Endodermal cell (in vitro differentiated cells): ENCODE results near the gene FCRL6. TPM values are rescaled to one million over a fixed set of nuclear protein-coding genes. Genes with fewer than 3 reads are reported as not detected.

ENCODE experiments used
- DNase-seq: peaks from one replicate; pipeline ENCODE4 v3.0.0-alpha.2; 2017
- H3K27ac ChIP-seq: 2 replicates; pipeline ENCODE4 v1.5.1; 2013; ENCODE audit warnings: mild to moderate bottlenecking, low read depth, low read length, moderate library complexity
- H3K27me3 ChIP-seq: 2 replicates; pipeline ENCODE4 v1.6.1; 2013; ENCODE audit warnings: mild to moderate bottlenecking, low read length, moderate library complexity; ENCODE audit not compliant: insufficient read depth, control insufficient read depth, poor library complexity, severe bottlenecking
- H3K36me3 ChIP-seq: 2 replicates; pipeline ENCODE4 v1.7.0; 2013; ENCODE audit warnings: mild to moderate bottlenecking, low read length, moderate library complexity; ENCODE audit not compliant: control insufficient read depth, insufficient read depth
- H3K4me1 ChIP-seq: one replicate; pipeline ENCODE4 v1.7.0; 2013; ENCODE audit warnings: low read length; ENCODE audit not compliant: control insufficient read depth, insufficient read depth
- H3K4me3 ChIP-seq: 2 replicates; pipeline ENCODE4 v1.5.1; 2013; ENCODE audit warnings: mild to moderate bottlenecking, low read length, moderate library complexity
- H3K9ac ChIP-seq: 2 replicates; pipeline ENCODE4 v1.6.1; 2013; ENCODE audit warnings: mild to moderate bottlenecking, low read length, moderate library complexity; ENCODE audit not compliant: poor library complexity, severe bottlenecking; ENCODE audit errors: extremely low read depth
- H3K9me3 ChIP-seq: 2 replicates; pipeline ENCODE4 v1.6.1; 2013; ENCODE audit warnings: mild to moderate bottlenecking, low read length, moderate library complexity; ENCODE audit not compliant: control insufficient read depth
- H3K27ac Mint-ChIP-seq: 2 replicates; pipeline ENCODE4 v1.8.0; 2020; ENCODE audit warnings: mixed read lengths
- H3K27me3 Mint-ChIP-seq: 2 replicates; pipeline ENCODE4 v1.8.0; 2021; ENCODE audit warnings: mild to moderate bottlenecking, mixed read lengths; ENCODE audit not compliant: insufficient read depth
- H3K36me3 Mint-ChIP-seq: 2 replicates; pipeline ENCODE4 v1.8.0; 2020; ENCODE audit warnings: low read depth, mixed read lengths
- H3K4me1 Mint-ChIP-seq: 2 replicates; pipeline ENCODE4 v1.8.0; 2020; ENCODE audit warnings: mixed read lengths
- H3K4me3 Mint-ChIP-seq: 2 replicates; pipeline ENCODE4 v1.8.0; 2020; ENCODE audit warnings: mild to moderate bottlenecking, moderate library complexity, mixed read lengths
- H3K9me3 Mint-ChIP-seq: 2 replicates; pipeline ENCODE4 v1.8.0; 2020; ENCODE audit warnings: mild to moderate bottlenecking, mixed read lengths
- WGBS, 2 experiments: methylation state at CpG; one replicate each; pipeline versions ENCODE4 v1.1.5 to v1.1.7; 2013; ENCODE audit warnings: missing lambda C conversion rate in 2 of 2, mixed read lengths in 1 of 2; ENCODE audit not compliant: insufficient coverage in 1 of 2, insufficient read length in 1 of 2; 5-methylcytosine and 5-hydroxymethylcytosine counted together
- total RNA-seq, 2 donors: library from RNA; stranded (reverse); fragmentation: NEBNext Ultra II Directional in 1 of 2; extraction: Animal tissue kit (Norgen Biotek cat#: 25700) in 1 of 2; gene quantifications; 2 replicates in 1 of 2; 3 replicates in 1 of 2; pipeline ENCODE4 v1.2.1, GENCODE V29; 2021
- TF ChIP-seq, protein P1 (sequence below): fragments of 200-600 bp; sonication (generic); conservative IDR thresholded peaks from 2 replicates; pipeline ENCODE4 v1.5.0; 2021; ENCODE audit warnings: antibody characterized with exemption, mild to moderate bottlenecking

Gene FCRL6
- total RNA-seq, 2 donors from 2014 or later, result not detected

GRCh38 chr1:159786966-159787365 is 15.2 kb upstream of the FCRL6 start:
- H3K9me3 Mint-ChIP-seq, result no peaks in the 10 kb centered on the region
- Histone ChIP-seq H3K9ac (no peak overlapping the region), H3K4me3 (no peak overlapping the region), H3K27me3 (no peaks in the 10 kb centered on the region), H3K9me3 (no peaks in the 10 kb centered on the region), H3K36me3 (no peaks in the 10 kb centered on the region), H3K27ac (no peak overlapping the region), H3K4me1 (no peaks in the 10 kb centered on the region)
- TF ChIP-seq, protein P1, sequence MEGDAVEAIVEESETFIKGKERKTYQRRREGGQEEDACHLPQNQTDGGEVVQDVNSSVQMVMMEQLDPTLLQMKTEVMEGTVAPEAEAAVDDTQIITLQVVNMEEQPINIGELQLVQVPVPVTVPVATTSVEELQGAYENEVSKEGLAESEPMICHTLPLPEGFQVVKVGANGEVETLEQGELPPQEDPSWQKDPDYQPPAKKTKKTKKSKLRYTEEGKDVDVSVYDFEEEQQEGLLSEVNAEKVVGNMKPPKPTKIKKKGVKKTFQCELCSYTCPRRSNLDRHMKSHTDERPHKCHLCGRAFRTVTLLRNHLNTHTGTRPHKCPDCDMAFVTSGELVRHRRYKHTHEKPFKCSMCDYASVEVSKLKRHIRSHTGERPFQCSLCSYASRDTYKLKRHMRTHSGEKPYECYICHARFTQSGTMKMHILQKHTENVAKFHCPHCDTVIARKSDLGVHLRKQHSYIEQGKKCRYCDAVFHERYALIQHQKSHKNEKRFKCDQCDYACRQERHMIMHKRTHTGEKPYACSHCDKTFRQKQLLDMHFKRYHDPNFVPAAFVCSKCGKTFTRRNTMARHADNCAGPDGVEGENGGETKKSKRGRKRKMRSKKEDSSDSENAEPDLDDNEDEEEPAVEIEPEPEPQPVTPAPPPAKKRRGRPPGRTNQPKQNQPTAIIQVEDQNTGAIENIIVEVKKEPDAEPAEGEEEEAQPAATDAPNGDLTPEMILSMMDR, result no peak
- peaks cover 7% of the 10 kb centered on the region for H3K4me1 Mint-ChIP-seq
- no peak for DNase-seq
- WGBS, 2 experiments, result 89 to 92% methylated on average over 2 to 3 of the region's 3 CpGs
- no peak overlapping the region for H3K27ac Mint-ChIP-seq
- H3K4me3 Mint-ChIP-seq, result no peak overlapping the region
- peaks cover 6% of the 10 kb centered on the region for H3K36me3 Mint-ChIP-seq
- H3K27me3 Mint-ChIP-seq, result peaks cover 2% of the 10 kb centered on the region

DNA sequence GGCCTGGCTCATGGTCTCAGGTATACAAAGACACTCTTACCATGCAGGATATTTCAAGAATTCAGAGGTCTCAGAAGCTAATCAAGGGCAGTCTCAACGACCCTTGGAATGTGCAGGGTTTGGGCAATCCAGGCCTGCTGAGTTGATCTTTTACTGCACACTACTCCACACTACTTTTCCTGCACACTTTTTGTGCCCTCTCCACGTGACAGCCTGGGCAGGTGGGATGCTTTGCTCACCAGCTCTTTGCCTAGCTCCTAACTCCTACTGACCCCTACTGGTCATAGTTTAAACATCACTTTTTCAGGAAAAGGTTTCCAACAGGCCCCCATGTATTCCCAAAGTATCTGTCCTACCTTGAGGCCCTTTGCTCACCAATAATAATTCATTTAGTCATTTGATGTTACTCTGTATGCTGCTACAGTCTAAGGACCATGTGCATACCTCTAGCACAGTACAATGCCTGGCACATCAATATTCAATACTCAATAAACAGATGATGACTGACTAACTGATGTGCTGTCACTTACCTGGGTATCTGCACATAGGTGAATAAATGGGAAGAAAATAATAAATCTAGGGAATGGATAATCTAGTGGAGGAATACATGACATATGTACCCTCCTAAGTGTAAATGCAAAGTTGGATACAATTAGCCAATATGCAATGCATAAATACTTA is 11.8 kb upstream of the FCRL6 start:
- Mint-ChIP-seq H3K4me3 (no peak overlapping the region), H3K36me3 (no peaks in the 10 kb centered on the region), H3K9me3 (no peaks in the 10 kb centered on the region), H3K4me1 (no peaks in the 10 kb centered on the region), H3K27ac (no peak overlapping the region), H3K27me3 (peaks cover 5% of the 10 kb centered on the region)
- peak; percentile 68 for DNase-seq
- no peaks in the 10 kb centered on the region for H3K9me3 ChIP-seq
- no peak overlapping the region for H3K27ac ChIP-seq
- 4 to 9% methylated on average over 2 of the region's 2 CpGs for WGBS, 2 experiments
- H3K4me3 ChIP-seq, result no peak overlapping the region
- peaks cover 5% of the 10 kb centered on the region for H3K27me3 ChIP-seq
- TF ChIP-seq, protein P1, result peak; percentile 82
- no peaks in the 10 kb centered on the region for H3K36me3 ChIP-seq
- no peaks in the 10 kb centered on the region for H3K4me1 ChIP-seq
- no peak overlapping the region for H3K9ac ChIP-seq

DNA sequence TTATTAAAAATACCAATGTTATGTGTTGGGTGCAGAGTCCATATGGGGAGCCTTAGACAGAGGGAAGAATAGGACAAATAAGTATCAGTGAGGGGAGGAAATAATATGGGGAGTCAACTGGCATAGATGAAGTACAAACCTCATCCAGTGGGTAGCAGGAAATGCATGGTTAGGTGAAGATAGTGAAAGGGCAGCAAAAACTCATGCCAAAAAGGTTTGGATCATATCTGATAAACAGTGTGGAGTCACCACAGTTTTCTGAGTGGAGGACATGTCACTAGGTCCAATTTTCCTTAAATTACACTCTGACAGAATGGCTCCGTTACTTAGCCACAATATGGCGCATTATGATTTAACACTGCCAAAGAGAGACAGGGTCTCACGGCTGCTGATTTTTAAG is 11.1 kb upstream of the FCRL6 start:
- H3K27ac ChIP-seq, result no peak overlapping the region
- peaks cover 5% of the 10 kb centered on the region for H3K27me3 Mint-ChIP-seq
- no peak overlapping the region for H3K4me3 ChIP-seq
- H3K27me3 ChIP-seq, result peaks cover 11% of the 10 kb centered on the region
- no peak overlapping the region for H3K9ac ChIP-seq
- H3K4me1 ChIP-seq, result no peaks in the 10 kb centered on the region
- H3K36me3 Mint-ChIP-seq, result no peaks in the 10 kb centered on the region
- no peaks in the 10 kb centered on the region for H3K4me1 Mint-ChIP-seq
- no peak overlapping the region for H3K4me3 Mint-ChIP-seq
- no peak for DNase-seq
- no peaks in the 10 kb centered on the region for H3K9me3 Mint-ChIP-seq
- H3K27ac Mint-ChIP-seq, result no peak overlapping the region
- WGBS, 2 experiments, result 94 to 96% methylated on average over 2 to 3 of the region's 3 CpGs
- H3K36me3 ChIP-seq, result no peaks in the 10 kb centered on the region
- no peaks in the 10 kb centered on the region for H3K9me3 ChIP-seq
- TF ChIP-seq, protein P1, result no peak
